Uterus (tissue), 4 donors: ENCODE results near the gene PTPRR. TPM values are rescaled to one million over a fixed set of nuclear protein-coding genes. Genes with fewer than 3 reads are reported as not detected.

ENCODE experiments used
- DNase-seq, 2 donors: peaks; one replicate each; pipeline ENCODE4 v3.0.0-alpha.2; 2019 to 2020
- H3K27ac ChIP-seq, 2 donors: fragments of 200-600 bp; sonication (generic); 1 replicate in 1 of 2; 2 replicates in 1 of 2; pipeline ENCODE4 v1.5.1; 2016 to 2018
- H3K27me3 ChIP-seq, 2 donors: fragments of 200-600 bp; sonication (generic); one replicate each; pipeline ENCODE4 v1.5.1; 2018 to 2019; ENCODE audit warnings: control low read depth in 1 of 2
- H3K36me3 ChIP-seq, 2 donors: fragments of 200-600 bp; sonication (generic); one replicate each; pipeline ENCODE4 v1.5.1; 2019; ENCODE audit warnings: control low read depth in 1 of 2
- H3K4me1 ChIP-seq, 2 donors: fragments of 200-600 bp; sonication (generic); one replicate each; pipeline ENCODE4 v1.5.1; 2018 to 2019; ENCODE audit warnings: control low read depth in 1 of 2
- H3K4me3 ChIP-seq, 2 donors: fragments of 200-600 bp; sonication (generic); 1 replicate in 1 of 2; 2 replicates in 1 of 2; pipeline ENCODE4 v1.5.1; 2018 to 2019; ENCODE audit warnings: mild to moderate bottlenecking in 1 of 2
- H3K9me3 ChIP-seq, 2 donors: fragments of 200-600 bp; sonication (generic); one replicate each; pipeline ENCODE4 v1.5.1; 2019; ENCODE audit warnings: control low read depth in 1 of 2
- POLR2A ChIP-seq, 2 donors: fragments of 450-650 bp; IDR thresholded peaks; one replicate each; pipeline ENCODE4 v1.6.1; 2016; ENCODE audit warnings: antibody characterized with exemption in 2 of 2, mild to moderate bottlenecking in 1 of 2, moderate library complexity in 1 of 2
- intact Hi-C: fragments of 100-400 bp; cut with DNase I; formaldehyde crosslinking; loops from one replicate; pipeline ENCODE4 v1.15.1; 2023; ENCODE audit warnings: low total_unique reads
- total RNA-seq, 4 donors: library from RNA; depleted of rRNA in 3 of 4; stranded (reverse); fragments of >200 nt in 3 of 4; gene quantifications; one replicate each; pipeline versions ENCODE4 v1.1.0 to v1.2.4, GENCODE V29; 2014 to 2023
- TF ChIP-seq, protein P1 (sequence below), 4 experiments: fragments of 200-600 bp in 2 of 4; fragments of 450-650 bp in 2 of 4; sonication (generic) in 2 of 4; IDR thresholded peaks; one replicate each; pipeline ENCODE4 v1.5.1; 2016 to 2019; ENCODE audit warnings: antibody characterized with exemption in 4 of 4, mild to moderate bottlenecking in 2 of 4, moderate library complexity in 1 of 4
- donor health status: DM: yes; HTN: yes; CAD: no.

PTPRR gene
- total RNA-seq, 4 donors from 2014 or later: 0.62 to 43.3 (median 7.6) TPM

DNA sequence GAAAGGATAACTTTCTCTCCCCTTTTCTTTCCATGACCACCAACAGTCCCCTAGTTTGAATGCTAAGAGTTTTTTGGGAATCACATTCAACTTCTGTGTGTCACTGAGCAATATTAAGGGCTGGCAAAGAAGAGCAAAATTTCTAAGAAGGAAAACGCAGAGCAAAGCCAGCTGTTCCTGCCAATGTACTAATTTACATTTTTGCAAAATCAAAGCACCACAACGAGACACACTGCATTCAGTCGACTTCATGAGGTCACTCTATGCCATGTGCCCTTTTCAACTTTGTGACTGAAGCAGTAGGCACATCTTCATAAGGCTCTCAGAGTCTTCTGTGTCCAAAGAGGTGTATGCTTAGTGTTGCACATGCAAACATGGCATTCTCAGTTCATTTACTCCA lies 66.4 kb downstream of the PTPRR start:
- Histone ChIP-seq H3K36me3 (no peaks in the 10 kb centered on the region), H3K9me3 (no peaks in the 10 kb centered on the region), H3K4me3 (no peak overlapping the region), H3K4me1 (no peaks in the 10 kb centered on the region), H3K27me3 (no peaks in the 10 kb centered on the region), H3K27ac (no peak overlapping the region)
- DNase-seq: no peak
- TF ChIP-seq POLR2A (IDR thresholded peaks at IDR 0.05): no peak
- TF ChIP-seq, protein P1, sequence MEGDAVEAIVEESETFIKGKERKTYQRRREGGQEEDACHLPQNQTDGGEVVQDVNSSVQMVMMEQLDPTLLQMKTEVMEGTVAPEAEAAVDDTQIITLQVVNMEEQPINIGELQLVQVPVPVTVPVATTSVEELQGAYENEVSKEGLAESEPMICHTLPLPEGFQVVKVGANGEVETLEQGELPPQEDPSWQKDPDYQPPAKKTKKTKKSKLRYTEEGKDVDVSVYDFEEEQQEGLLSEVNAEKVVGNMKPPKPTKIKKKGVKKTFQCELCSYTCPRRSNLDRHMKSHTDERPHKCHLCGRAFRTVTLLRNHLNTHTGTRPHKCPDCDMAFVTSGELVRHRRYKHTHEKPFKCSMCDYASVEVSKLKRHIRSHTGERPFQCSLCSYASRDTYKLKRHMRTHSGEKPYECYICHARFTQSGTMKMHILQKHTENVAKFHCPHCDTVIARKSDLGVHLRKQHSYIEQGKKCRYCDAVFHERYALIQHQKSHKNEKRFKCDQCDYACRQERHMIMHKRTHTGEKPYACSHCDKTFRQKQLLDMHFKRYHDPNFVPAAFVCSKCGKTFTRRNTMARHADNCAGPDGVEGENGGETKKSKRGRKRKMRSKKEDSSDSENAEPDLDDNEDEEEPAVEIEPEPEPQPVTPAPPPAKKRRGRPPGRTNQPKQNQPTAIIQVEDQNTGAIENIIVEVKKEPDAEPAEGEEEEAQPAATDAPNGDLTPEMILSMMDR (IDR thresholded peaks at IDR 0.05): no peak
- intact Hi-C loops: no loop called here

DNA sequence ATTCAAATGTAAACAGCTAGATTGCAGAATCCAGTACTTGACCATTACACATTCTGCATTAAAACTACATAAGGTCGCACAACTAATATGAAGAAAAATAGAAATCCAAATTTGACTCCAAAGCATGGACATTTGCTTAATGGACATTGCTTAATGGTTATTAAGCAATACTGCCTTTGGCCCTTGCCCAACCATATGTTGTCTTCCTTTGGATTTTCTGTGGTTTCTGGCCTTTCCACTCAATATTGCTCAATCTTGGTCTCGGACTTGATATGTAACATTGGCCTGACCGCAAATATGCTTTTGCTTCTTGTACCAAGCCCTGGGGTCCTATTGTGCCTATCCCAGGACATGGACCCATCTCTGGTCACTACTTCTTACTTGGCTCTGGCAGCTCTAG lies 67.2 kb downstream of the PTPRR start:
- Histone ChIP-seq H3K27ac (no peak overlapping the region), H3K36me3 (no peaks in the 10 kb centered on the region), H3K4me1 (no peaks in the 10 kb centered on the region), H3K9me3 (no peaks in the 10 kb centered on the region), H3K27me3 (no peaks in the 10 kb centered on the region), H3K4me3 (no peak overlapping the region)
- DNase-seq: peak in 1 of 2 donors; percentile 47
- intact Hi-C loops: no loop called here
- TF ChIP-seq POLR2A (IDR thresholded peaks at IDR 0.05): no peak
- TF ChIP-seq, protein P1 (IDR thresholded peaks at IDR 0.05): no peak

DNA sequence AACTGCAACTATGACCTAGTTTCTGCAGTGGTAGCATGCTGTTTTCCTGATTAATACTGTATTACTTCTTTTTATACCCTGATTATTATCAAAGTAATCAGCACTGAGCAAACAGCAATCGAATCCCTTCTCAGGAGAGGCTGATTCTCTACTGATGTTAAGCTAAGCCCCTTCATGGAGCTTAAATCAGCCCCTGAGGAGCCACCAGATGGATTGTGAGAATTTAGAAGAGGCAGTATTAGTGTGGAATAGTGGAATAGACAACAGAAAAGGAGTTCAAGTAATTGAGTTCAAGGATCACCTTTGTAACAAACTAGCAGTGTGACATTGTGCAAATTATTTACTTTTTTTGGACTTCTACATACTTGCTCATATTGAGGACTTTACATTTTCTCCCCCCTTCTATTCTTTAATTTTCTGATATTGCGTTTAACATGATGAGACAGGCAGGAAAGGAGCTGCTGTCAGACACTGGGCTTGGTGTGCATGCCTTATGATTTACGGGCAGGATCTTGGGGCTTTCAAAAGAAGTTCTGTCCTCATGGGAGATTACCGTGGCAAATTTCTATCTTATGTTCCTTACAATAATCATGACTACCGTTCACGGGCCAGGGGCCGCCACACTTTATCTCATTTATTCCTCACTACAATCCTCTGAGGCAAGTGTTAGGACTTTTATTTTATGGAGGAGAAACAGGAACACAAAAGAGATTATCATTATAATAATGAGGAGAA lies 68.0 kb downstream of the PTPRR start:
- no peak for TF ChIP-seq POLR2A (IDR thresholded peaks at IDR 0.05)
- TF ChIP-seq, protein P1 (IDR thresholded peaks at IDR 0.05): no peak
- Histone ChIP-seq H3K36me3 (no peaks in the 10 kb centered on the region), H3K9me3 (no peaks in the 10 kb centered on the region), H3K27ac (no peak overlapping the region), H3K4me3 (no peak overlapping the region), H3K27me3 (no peaks in the 10 kb centered on the region), H3K4me1 (no peaks in the 10 kb centered on the region)
- intact Hi-C loops: no loop called here
- no peak for DNase-seq

DNA sequence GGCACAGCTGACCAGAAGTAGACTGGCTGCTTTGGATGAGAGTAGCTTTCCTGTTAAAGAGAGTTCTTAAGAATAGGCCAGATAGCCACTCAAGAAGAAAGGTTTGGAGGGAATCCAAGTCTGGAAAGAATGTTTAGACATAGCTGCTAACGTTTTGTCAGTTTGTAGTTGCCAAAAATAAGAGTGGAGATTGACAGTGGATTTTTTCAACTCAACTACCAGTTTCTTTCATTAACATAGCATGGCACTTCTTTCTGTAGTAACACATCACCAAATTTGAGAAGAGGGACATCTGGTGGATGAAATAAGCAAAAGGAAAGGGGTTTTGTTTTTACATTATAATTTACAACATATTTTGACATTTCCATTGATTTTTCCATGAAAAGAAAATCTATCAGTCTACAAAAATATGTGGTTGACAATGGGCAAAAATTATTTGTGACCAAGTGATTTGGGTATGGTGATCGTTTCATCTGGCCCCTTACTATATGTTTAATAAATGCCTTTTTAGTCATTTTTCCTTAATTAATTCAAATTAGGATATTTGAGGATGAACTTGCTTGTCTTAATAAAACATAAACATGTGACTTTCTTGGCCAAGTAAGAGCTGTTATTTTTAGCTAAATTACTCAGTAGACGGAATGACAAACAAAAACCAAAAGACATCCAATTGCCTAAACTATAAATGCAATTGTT lies 71.1 kb downstream of the PTPRR start:
- intact Hi-C loops: no loop called here
- H3K27ac ChIP-seq: no peak overlapping the region
- H3K4me3 ChIP-seq: no peak overlapping the region
- TF ChIP-seq, protein P1 (IDR thresholded peaks at IDR 0.05): peak in 3 of 4 experiments; percentile 31 to 42 (median 40)
- TF ChIP-seq POLR2A (IDR thresholded peaks at IDR 0.05): no peak
- no peaks in the 10 kb centered on the region for H3K36me3 ChIP-seq
- no peak for DNase-seq
- H3K27me3 ChIP-seq: no peaks in the 10 kb centered on the region
- H3K4me1 ChIP-seq: no peaks in the 10 kb centered on the region
- no peaks in the 10 kb centered on the region for H3K9me3 ChIP-seq

DNA sequence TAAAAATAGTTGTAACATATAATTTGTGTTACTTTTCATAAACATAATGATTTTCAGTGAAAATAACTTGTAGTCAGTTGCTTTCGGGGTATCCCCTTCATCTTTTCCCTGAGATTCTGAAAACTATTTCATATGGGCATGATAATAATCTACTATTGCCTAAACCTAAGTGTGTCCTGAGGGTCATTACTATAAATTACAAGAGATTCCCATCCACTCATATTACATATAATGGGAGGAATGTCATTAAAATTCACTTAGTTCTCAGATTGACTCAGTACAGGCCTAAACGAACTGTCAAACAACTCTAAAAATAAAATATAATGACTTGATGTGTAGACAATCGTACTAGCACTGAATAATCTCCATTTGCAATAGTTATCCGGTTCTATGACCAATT lies 72.7 kb downstream of the PTPRR start:
- no peak for TF ChIP-seq POLR2A (IDR thresholded peaks at IDR 0.05)
- TF ChIP-seq, protein P1 (IDR thresholded peaks at IDR 0.05): no peak

More for the DNA sequence above, 72.7 kb downstream of the PTPRR start:
- Histone ChIP-seq H3K36me3 (no peaks in the 10 kb centered on the region), H3K9me3 (no peaks in the 10 kb centered on the region), H3K27ac (no peak overlapping the region), H3K27me3 (no peaks in the 10 kb centered on the region), H3K4me3 (no peak overlapping the region), H3K4me1 (no peaks in the 10 kb centered on the region)
- no peak for DNase-seq
- intact Hi-C loops: no loop called here
